Measurements from ENCODE around the gene LAMA2. TPM values are rescaled to one million over a fixed set of nuclear protein-coding genes. Genes with fewer than 3 reads are reported as not detected.

Gene LAMA2
- total and polyA plus RNA-seq, 2 of the 13 experiments (the other 11 are each of a cell fraction or from before 2014, with no cell fraction given): 0.11 to 0.28 TPM

- H3K27me3 ChIP-seq (ENCODE audit: control insufficient read depth in 1 of 2, insufficient read depth in 2 of 2, low read length in 2 of 2): no peaks in the 10 kb centered on the region
- no peak for DNase-seq (ENCODE audit: low spot score)
- no peaks in the 10 kb centered on the region for H3K9me3 ChIP-seq (ENCODE audit: low read length)
- H3K9ac ChIP-seq (ENCODE audit: insufficient read depth, low read depth, low read length): no peak overlapping the region
- H3K79me2 ChIP-seq (ENCODE audit: insufficient read depth, low read length): no peaks in the 10 kb centered on the region
- ChIA-PET POLR2A (no interaction called here), CTCF (ENCODE audit: low intra/inter-chr PET ratio, low total read pairs) (no interaction called here)
- BruUV-seq (replicated peaks): no TSS peak
- H4K20me1 ChIP-seq (ENCODE audit: insufficient read depth, low read length): no peaks in the 10 kb centered on the region
- no peak overlapping the region for H3K4me2 ChIP-seq (ENCODE audit: low read depth, low read length)
- H3K36me3 ChIP-seq (replicated peaks in 1 of 2; ENCODE audit: control insufficient read depth in 1 of 2, insufficient read depth in 2 of 2, low read length in 2 of 2): no peaks in the 10 kb centered on the region
- TF ChIP-seq ZNF460 (CRISPR knock-in tag; IDR thresholded peaks at IDR 0.05; ENCODE audit: borderline replicate concordance) (no peak), CBX1 (IDR thresholded peaks at IDR 0.05; ENCODE audit: low read depth) (no peak), ZBTB4 (CRISPR knock-in tag; IDR thresholded peaks at IDR 0.05; ENCODE audit: borderline replicate concordance) (no peak), ZNF160 (CRISPR knock-in tag; IDR thresholded peaks at IDR 0.05) (no peak), RFXANK (CRISPR knock-in tag; IDR thresholded peaks at IDR 0.05) (no peak), KLF16 (CRISPR knock-in tag; IDR thresholded peaks at IDR 0.05) (no peak), AHR (CRISPR knock-in tag; IDR thresholded peaks at IDR 0.05) (no peak), HOXA9 (CRISPR knock-in tag; IDR thresholded peaks at IDR 0.05; ENCODE audit: borderline replicate concordance) (no peak), ZNF766 (CRISPR knock-in tag; IDR thresholded peaks at IDR 0.05; ENCODE audit: borderline replicate concordance) (no peak)
- H2AFZ ChIP-seq (ENCODE audit: low read length): no peak overlapping the region
- no peaks in the 10 kb centered on the region for H3K4me1 ChIP-seq (ENCODE audit: insufficient read depth, low read length)
- 25% methylated on average over 2 of the region's 2 CpGs for WGBS (ENCODE audit: low lambda C conversion rate)
- in situ Hi-C loops (cut with HindIII; ENCODE audit: extremely low pct_ligation_motif_present, low pct_unique_long_range_greater_than_20kb): no loop called here
- no peak overlapping the region for H3K4me3 ChIP-seq (replicated peaks in 1 of 3; ENCODE audit: insufficient read depth in 1 of 3, low read depth in 2 of 3, low read length in 3 of 3)
- intact Hi-C loops (cut with micrococcal nuclease; ENCODE audit: unreplicated experiment): no loop called here
- H3K27ac ChIP-seq (ENCODE audit: extremely low read length, insufficient read depth, low read length): no peak overlapping the region
- ATAC-seq: no peak
- no peak for FAIRE-seq
Measured at GRCh38 chr6:129188306-129188705, 305.4 kb downstream of the LAMA2 start.

All from HepG2 (cell line).